GOT3 (cell line): ENCODE data around the gene STRBP.
"Not testable (repeated sequence)": the region's sequence is repeated elsewhere in the genome, so short reads cannot be mapped to it uniquely, and the experiment has no call there.

Experiments
- DNase-seq: peaks from one replicate; lab custom pipeline; 2025; ENCODE audit warnings: mixed read lengths; lab: John Stamatoyannopoulos, UW

STRBP gene

DNA sequence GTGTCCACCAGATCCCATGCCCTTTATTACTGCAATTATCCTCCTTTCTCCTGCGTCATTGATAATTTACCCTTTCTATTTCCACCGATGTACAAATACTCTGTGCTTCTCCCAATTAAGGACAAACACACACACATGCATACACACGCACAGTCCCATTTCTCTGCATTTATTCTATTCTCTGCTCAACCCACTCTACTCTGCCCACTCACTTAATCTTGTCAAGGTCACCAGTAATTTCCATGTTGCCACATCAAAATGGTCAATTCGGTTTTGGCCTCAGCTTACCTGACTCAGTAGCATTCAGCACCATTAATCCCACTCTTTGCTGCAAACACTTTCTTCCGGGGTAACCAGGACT lies 14.6 kb upstream of the STRBP start:
- no peak for DNase-seq

DNA sequence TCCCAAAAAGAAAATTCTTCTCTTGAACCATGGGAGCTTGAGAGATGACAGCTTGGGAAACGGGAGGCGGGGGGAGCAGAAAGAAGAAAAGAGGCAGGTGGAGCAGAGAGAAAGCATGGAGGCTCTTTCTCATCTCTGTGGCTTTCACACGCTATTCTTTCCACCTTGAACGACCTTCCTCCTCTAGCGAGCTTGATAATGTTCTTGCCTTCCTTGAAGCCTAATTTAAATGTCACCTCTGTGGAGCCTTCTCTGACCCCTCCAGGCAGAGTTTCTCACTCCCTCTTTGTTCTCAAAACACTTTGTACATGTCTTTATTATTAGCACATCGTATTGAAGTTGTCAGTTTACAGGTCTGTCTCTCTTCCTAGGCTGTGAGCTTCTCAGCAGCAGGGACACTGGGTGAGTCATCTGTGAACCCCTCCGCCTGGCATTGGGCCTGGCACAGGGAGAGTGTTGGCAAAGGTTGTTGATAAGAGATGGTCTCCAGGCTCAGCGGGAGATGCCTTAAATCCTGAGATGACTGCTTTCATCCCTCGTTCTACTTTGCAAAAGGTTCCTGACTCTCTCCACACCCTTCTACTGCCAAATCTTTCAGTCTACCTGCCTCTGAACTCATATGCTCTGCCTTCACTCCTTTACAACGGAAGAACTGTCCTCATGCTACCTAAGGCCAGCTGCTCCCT lies 14.1 kb upstream of the STRBP start:
- no peak for DNase-seq

DNA sequence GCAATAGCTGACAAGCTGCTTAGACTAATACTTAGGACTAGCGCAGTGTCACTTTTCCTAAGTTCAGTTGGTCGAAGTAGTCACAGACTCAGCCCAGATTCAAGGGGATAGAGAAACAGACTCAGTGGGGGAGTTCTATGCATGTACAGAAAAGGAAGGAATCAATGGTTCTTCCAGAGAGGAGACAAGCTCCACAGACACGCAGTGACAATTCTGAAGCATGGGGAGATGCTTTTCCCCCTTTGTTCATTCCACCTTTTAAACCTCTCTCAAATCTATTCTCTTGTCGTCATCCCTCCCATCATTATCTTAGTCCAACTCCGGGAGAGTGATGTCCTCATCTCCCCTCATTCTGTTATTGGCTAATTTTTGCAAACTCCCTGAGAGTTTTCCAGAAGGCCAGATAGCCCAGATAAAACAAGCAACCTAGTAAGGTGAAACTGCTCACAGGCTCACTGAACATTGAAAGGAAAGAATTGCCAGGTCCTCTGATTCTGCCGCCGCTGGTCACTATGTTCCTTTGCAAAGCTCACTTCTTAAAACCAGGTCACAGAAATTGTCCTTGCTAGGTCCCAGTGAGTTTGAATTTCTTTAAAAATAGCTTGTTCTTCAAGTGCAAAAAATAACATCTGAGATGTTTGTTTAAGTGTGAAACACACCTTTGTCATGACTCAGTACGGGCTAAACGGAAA lies 13.4 kb upstream of the STRBP start:
- no peak for DNase-seq

DNA sequence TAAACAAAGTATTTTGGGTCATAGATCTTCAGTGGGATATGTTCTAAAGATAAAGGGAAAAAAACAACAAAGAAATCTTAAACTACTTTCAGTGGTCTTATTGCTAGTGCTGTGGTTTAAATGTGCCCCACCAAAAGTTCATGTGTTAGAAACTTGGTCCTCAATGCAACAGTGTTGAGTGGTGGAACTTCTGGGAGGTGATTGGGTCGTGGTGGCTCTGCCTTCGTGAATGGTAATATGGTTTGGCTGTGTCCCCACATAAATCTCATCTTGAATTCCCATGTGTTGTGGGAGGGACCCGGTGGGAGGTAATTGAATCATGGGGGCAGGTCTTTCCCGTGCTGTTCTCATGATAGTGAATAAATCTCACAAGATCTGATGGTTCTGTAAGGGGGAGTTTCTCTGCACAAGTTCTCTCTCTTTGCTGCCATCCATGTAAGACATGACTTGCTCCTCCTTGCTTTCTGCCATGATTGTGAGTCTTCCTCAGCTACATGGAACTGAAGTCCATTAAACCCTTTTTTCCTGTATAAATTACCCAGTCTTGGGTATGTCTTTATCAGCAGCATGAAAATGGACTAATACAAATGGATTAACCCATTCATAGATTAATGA lies 10.6 kb upstream of the STRBP start:
- DNase-seq, result not testable (repeated sequence)

DNA sequence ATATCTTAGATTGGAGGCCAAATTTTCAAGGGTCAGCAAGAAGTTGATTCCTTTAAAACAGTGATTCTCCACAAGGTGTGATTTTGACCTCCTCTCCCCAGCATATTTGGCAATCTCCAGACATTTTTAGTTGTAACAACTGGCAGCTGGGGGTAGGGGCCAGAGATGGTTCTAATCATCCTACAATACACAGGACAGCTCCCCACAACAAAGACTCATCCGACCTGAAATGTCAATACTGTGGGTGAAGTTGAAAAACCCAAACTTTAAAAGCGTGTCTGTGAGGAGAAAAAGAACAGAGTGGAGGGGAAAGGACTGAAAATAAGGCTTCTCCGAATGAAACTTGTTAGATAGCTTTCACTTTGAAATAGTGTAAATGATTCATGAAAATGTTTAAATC lies 10.0 kb upstream of the STRBP start:
- no peak for DNase-seq

DNA sequence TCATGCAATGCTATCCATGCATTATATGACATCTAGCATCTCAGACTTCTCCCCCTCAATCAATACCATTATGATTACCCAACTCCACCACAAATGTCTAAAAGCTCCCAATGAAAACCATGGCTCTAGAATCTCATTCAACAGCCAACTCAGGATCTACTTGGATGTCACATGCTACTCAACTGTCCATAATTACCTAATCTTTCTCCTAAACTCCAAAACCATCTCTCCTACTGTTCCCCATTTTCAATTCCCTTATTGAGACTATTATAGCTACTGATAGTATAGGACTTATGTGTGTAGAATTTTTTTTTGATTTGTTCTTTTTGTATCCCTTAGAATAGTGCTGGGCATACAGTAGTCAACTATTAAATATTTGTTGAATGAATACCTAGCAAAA lies 8.2 kb upstream of the STRBP start:
- no peak for DNase-seq

DNA sequence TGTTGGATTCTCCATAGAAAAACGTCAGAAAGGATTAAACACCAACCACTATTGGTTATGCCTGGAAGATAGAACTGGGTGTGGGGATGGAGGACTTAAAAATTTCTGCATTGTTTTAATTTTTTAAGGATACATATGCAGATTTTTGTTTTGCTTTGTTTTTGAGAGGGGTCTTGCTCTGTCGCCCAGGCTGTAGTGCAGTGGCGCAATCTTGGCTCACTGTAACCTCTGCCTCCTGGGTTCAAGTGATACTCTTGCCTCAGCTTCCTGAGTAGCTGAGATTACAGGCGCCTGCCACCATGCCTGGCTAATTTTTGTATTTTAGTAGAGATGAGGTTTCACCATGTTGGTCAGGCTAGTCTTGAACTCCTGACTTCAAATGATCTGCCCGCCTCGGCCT lies 2.7 kb upstream of the STRBP start:
- DNase-seq, result not testable (repeated sequence)

DNA sequence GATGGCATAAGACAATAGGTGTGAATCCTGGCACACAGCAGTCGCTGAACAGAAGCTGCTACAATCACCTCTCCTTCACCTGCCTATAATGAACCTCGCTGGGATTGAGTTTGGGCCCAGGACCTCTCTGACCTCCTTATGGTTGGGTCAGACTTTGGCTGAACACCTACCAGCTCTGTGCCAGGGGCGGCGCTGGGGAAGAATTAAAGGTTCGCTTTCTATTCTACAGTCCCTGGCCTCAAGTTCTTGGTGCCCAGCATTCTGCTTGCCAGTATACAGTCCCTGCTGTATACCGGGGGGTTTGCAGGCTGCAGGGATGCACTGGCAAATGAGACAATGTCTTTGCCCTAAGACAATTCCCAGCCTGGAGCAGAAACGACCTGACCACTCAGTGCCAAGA lies 895 bp upstream of the STRBP start:
- no peak for DNase-seq

DNA sequence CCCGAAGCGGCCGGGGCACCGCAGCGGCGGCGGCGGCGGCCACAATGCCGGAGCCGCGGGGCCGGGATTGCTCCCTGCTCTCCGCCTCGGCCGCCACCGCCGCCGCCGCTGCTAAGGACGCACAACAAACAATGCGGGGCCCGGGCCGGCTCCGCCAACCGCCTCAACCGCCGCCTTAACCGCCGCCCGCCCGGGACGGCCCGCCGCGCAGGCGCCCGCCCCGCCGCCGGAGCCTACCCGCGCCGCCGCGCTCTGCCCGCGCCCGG lies 254 bp downstream of the STRBP start:
- DNase-seq, result no peak

DNA sequence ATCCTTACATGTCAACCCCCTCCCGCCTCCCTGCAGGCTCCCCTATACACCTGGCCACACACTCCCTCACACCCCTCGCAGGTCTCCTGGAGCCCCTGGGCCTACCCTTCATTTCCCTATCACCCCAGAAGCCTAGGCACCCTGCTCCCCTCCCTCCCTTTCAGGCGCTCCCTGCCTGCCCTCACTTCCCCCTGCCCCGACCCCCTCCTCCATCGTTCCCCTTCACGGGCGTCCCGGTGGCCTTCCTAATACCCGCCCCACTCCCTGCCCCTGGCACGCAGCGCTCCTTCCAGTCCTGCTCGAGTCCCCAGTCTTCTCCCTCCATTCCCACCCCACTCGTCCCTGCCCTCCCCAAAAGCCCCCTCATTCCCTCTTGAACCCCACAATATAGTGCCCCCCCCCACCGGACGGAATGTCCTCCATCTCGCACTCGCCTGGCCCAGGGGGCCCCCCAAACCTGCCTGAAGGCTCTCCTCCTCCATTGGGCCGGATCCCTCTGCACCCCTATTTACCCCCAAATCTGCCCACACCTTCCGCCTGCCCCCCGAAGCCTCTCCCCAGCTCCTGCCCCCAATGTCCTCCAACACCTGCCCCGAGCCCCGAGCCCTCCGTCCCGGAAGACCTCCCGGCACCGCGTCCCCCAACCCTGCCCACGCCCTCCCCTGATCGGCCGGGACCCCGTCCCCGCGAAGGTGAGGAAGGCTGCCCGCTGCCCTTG lies 746 bp downstream of the STRBP start:
- no peak for DNase-seq

DNA sequence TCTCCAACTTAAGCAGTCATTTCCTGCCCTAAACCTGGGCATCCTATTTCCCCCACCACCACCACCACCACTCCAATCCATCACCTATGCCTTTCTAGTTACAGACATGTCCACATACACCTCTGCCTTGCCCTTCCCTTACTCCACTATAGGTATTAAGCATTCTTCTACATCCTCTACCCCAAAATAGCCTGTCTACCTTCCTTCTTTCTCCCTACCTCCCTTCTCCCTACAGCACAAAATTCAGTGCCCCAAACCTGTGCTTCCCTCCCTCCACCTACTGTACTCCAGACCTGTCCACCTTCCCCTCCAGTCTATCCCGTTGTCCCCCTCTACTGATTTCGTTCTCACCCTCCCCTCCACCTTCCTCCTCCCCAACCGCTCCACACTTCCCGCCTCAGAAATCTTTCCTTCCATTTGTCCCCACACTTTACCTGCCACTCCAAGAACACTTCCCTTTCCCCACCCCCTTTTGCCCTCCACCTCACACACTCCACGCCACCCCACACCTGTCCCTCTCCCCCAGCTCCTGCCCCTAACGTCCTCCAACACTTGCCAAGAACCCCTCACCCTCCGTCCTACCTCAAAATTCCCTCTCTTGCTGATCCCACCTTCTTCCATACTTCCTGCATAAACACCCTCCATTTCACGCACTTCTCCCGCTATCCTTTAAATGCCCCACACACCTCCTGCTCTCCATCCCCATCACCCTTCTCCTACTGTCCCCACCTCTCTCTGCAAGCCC lies 1.6 kb downstream of the STRBP start:
- no peak for DNase-seq

DNA sequence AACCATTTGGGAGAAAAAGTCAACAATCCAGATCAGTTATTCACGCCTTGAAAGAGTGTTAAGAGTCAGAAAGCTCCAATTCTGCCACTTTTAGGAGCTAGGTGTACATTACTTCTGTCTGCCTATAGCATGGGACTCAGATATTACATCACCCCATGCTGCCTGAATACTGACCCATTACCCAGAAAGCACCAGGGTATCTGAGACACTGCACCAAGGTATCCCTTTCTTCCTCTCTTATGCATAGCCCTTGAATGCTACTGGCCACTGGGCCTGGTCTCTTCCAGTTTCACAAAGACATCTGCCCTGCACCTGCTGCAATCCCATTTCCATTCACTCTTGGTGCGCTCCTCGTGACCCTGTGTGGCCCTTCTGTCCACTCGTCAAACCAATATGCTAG lies 2.6 kb downstream of the STRBP start:
- no peak for DNase-seq

DNA sequence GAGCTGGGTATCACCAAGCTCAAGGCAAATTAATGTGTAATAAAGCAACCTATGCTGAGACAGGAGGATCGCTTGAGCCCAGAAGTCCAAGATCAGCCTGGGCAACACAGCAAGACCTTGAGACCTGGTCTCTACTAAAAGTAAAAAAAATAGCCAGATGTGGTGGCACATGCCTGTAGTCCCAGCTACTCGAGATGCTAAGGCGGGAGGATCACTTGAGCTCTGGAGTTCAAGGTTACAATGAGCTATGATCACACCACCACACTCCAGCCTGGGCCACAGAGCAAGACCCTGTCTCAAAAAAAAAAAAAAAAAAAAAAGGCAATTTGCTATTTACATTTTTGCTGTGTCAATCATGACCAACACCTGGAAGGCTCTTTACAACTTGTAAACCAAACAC lies 5.2 kb downstream of the STRBP start:
- no peak for DNase-seq

DNA sequence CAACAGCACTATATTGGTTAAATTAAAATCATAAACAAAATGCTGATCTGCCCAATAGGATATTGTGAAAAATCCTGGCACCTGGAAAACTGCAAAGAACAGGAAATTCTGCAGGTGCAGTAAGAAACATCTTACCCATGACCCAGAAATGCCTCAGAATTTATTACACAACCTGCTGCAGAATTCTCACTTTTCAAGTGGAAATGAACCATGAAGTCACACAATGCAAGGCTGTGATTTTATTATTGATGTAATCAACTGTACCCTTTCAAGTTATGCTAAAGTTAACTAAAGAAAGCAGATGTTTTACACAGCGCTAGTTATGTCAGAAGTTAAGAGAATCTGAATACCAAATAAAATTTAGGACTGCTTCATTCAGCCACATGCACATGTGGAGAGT lies 6.0 kb downstream of the STRBP start:
- no peak for DNase-seq

DNA sequence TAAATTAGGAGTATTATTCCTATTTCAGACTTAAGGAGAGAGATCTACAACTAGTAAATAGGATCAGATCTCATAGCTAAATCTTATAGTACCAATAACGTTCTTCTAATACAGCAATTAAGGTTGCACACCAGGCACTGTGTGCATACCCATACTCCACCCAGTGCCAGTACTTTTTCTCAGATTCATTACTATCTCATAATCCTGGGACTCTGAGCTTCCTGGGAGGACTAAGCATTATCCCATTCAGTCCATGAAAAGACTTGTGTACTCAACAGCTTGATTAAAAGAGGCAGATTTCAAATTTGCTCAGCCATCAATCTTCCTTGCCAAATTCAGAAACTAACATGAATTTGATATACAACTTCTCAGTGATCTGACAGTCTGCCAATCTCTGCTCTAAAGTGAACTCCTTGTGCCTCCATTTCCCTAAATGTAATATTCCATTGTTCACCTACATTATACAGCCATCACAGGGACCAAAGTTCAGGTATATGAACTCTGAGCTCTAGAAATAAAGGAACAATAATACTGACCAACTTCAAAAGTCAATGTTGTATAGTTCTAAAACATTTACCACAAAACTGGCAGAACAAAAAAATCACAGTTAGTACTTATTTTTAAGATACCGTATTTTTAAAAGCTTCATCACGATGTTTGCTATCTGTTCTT lies 7.2 kb downstream of the STRBP start:
- DNase-seq, result no peak

DNA sequence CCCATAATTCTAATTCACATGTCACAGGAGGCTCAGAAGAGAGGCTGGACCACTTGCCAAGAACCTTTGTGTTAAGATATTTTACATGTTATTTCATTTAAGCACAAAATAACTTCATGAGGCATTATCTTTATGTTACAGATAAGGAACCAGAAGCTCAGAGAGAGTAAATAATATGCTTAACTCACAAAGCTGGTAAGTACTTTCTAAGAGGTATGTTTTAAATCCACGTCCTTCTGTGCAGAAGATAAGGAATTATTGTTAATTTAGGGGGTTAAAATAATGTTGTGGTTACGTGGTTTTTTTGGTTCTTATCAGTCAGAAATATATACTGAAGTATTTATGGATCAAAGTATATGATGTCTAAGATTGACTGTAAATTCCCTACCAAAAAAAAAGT lies 8.0 kb downstream of the STRBP start:
- DNase-seq, result no peak

DNA sequence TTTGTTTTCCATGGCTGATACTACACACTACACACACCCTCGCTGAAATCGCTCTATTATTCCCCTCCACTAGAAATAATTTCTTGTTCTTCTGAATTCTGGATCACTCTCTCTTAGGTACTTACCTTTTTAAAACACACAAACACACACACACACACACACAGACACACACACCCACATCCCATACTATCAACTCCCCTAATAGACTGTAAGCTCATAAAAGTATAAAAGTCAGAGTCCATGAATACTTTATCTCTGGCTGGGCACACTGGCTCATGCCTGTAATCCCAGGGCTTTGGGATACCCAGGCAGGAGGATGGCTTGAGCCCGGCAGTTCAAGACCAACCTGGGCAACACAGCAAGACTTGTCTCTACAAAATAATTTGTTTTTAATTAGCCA lies 11.1 kb downstream of the STRBP start:
- DNase-seq, result no peak

DNA sequence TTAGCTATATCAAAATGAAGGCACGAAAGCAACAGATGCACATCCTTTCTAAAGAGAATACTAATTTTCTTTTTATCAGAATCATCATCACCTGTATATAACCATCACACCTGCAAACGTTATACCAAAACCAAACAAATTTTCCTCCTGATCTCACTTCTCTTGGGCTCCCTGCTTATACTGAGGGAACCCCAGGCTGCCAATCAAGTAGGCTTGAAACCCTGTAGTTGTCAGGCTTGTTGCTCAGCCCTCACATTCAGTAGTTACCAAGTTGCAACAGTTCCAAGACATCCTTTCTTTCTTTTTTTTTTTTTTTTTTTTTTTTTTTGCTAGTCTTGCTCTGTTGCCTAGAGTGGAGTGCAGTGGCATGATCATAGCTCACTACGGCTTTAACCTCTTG lies 12.7 kb downstream of the STRBP start:
- no peak for DNase-seq

DNA sequence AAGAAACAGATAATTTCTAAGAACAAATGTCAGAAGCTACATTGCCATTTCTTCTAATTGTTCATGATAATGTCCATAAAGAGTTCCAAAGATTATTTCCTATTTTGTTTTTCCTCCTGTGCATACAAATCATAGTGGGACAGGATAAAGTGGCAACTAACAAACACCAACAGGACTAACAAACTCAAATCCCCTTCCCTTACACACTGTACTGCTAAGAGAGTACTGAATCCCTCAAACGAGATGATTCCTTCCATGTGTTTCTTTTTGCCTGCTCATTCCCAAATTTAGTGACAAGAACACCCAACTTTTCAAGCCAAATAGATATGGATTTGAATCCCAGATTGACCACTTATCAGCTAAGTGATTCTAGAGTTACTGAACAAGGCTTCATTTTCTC lies 15.2 kb downstream of the STRBP start:
- DNase-seq, result no peak

DNA sequence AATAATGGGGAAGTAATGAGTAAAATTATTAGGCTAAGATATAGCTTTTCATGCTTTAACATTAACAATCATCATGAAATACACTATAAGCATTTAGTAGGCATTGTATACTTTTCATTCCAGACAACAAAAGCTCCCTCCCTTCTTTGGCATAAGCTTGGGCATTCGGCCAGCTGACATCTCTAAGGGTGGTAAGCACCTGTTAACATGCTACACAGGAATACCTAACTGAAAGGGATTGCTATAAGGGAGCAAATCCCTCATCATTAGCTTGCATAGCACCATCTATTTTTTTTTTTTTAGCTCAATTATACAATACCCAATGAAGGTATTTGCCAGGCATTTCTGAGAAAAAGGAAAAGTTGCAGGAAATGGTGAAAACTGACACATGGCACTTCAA lies 16.6 kb downstream of the STRBP start:
- DNase-seq, result no peak

DNA sequence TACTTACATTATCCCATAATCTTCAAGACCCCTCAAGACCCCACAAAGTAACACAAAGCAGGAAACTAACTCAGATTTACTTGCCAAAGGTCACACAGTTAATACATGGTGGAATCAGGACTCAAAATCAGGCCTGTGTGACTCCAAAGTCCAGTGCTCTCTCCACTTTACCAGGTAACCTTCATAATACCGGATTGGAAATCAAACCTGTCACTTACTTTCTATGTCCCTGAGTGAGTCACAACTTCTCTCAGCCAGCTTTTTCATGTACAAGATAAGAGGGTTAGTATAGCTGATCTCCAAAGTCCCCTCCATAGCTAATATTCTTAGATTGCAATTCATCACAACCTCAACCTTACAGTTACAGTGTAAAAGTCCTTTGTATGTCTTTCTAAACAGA lies 17.1 kb downstream of the STRBP start:
- DNase-seq, result no peak

DNA sequence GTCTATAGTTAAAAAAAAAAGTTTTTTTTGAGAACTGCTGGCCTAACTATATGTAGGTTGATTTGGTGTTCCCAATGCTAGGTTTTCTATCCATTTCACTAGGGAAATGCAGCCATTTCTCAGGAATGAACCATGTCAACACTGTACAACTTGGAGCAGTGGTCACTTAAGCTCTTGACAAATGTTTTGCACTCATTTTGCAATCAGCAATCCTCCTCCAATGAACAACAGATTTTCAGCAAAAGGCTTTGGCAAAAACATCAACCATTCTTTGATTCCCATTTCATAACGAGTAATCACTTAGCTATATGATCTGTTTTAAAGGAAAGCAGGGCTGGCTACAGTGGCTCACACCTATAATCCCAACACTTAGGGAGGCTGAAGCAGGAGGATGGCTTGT lies 17.9 kb downstream of the STRBP start:
- no peak for DNase-seq
